ENCODE measurements around the gene C16orf74. TPM values are rescaled to one million over a fixed set of nuclear protein-coding genes. Genes with fewer than 3 reads are reported as not detected.

Gene C16orf74
- total and polyA plus RNA-seq, 2 of the 13 experiments (the other 11 are each of a cell fraction or from before 2014, with no cell fraction given): 0.13 to 0.29 TPM

- TF ChIP-seq ZC3H4 (CRISPR knock-in tag; IDR thresholded peaks at IDR 0.05; ENCODE audit: borderline replicate concordance) (no peak), PRPF4 (IDR thresholded peaks at IDR 0.05; ENCODE audit: low read depth, low read length, poor library complexity, severe bottlenecking) (no peak), ZNF562 (CRISPR knock-in tag; IDR thresholded peaks at IDR 0.05; ENCODE audit: borderline replicate concordance) (no peak), CENPBD1 (CRISPR knock-in tag; IDR thresholded peaks at IDR 0.05; ENCODE audit: borderline replicate concordance, low read depth) (no peak), REL (CRISPR knock-in tag; conservative IDR thresholded peaks at IDR 0.05) (peak; percentile 36), ZNF746 (CRISPR knock-in tag; IDR thresholded peaks at IDR 0.05) (no peak), HNF1B (CRISPR knock-in tag; IDR thresholded peaks at IDR 0.05) (peak; percentile 71; the same call in 1 of the 2 replicates), MXD1 (CRISPR knock-in tag; IDR thresholded peaks at IDR 0.05) (no peak), ZNF781 (CRISPR knock-in tag; IDR thresholded peaks at IDR 0.05; ENCODE audit: borderline replicate concordance, not compliant biosample characterization) (peak; percentile 84), KDM2A (CRISPR knock-in tag; IDR thresholded peaks at IDR 0.05; ENCODE audit: borderline replicate concordance, low read depth) (peak; percentile 95), RBFOX2 (IDR thresholded peaks at IDR 0.05; ENCODE audit: low read depth, low read length) (peak; percentile 98), ZSCAN22 (CRISPR knock-in tag; IDR thresholded peaks at IDR 0.05) (no peak), TSC22D2 (CRISPR knock-in tag; IDR thresholded peaks at IDR 0.05; ENCODE audit: borderline replicate concordance) (peak; percentile 74; the same call in 1 of the 2 replicates), ZNF83 (CRISPR knock-in tag; IDR thresholded peaks at IDR 0.05; ENCODE audit: borderline replicate concordance) (0 out of 2 replicates have a peak, but pooled peaks have one; percentile 49), ZKSCAN5 (CRISPR knock-in tag; IDR thresholded peaks at IDR 0.05) (no peak), ZNF292 (CRISPR knock-in tag; IDR thresholded peaks at IDR 0.05; ENCODE audit: borderline replicate concordance, low read depth) (no peak), YEATS2 (CRISPR knock-in tag; IDR thresholded peaks at IDR 0.05; ENCODE audit: borderline replicate concordance) (peak; percentile 88; the same call in 1 of the 2 replicates), ZNF773 (CRISPR knock-in tag; IDR thresholded peaks at IDR 0.05; ENCODE audit: borderline replicate concordance) (peak; percentile 72; the same call in 1 of the 2 replicates), NFKB2 (CRISPR knock-in tag; IDR thresholded peaks at IDR 0.05; ENCODE audit: borderline replicate concordance) (peak; percentile 91; the same call in 1 of the 2 replicates), MTA1 (CRISPR knock-in tag; IDR thresholded peaks at IDR 0.05; ENCODE audit: borderline replicate concordance) (peak; percentile 61; the same call in 1 of the 2 replicates)
- TF ChIP-seq, protein P1, sequence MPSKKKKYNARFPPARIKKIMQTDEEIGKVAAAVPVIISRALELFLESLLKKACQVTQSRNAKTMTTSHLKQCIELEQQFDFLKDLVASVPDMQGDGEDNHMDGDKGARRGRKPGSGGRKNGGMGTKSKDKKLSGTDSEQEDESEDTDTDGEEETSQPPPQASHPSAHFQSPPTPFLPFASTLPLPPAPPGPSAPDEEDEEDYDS (CRISPR knock-in tag; IDR thresholded peaks at IDR 0.05): peak; percentile 79
- TF ChIP-seq, protein P2, sequence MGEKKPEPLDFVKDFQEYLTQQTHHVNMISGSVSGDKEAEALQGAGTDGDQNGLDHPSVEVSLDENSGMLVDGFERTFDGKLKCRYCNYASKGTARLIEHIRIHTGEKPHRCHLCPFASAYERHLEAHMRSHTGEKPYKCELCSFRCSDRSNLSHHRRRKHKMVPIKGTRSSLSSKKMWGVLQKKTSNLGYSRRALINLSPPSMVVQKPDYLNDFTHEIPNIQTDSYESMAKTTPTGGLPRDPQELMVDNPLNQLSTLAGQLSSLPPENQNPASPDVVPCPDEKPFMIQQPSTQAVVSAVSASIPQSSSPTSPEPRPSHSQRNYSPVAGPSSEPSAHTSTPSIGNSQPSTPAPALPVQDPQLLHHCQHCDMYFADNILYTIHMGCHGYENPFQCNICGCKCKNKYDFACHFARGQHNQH (CRISPR knock-in tag; IDR thresholded peaks at IDR 0.05): peak; percentile 86
These were observed 48.8 kb upstream of the C16orf74 start, which contains the start of the genes COX4I1 and EMC8 (continued) for GRCh38 chr16:85799497-85800320.
